HCT116 (cell line): ENCODE measurements around the gene ZNF652.

Source experiments
- ATF3 ChIP-seq: IDR thresholded peaks from 2 replicates; pipeline ENCODE4 v1.6.1; 2012
- CTCF ChIP-seq, 3 experiments: fragments of 200-600 bp in 1 of 3; sonication (generic) in 1 of 3; IDR thresholded peaks in 2 of 3; conservative IDR thresholded peaks in 1 of 3; 2 replicates each; pipeline ENCODE4 v1.5.1; 2012 to 2017; ENCODE audit warnings: low read depth in 2 of 3, low read length in 2 of 3, antibody characterized with exemption in 1 of 3, borderline replicate concordance in 1 of 3, control low read depth in 1 of 3, mild to moderate bottlenecking in 1 of 3, mixed read lengths in 1 of 3, mixed run types in 1 of 3, moderate library complexity in 1 of 3; ENCODE audit not compliant: insufficient read depth in 1 of 3
- EZH2 ChIP-seq: fragments of 200-600 bp; sonication (generic); IDR thresholded peaks from 2 replicates; pipeline ENCODE4 v1.6.1; 2017; ENCODE audit warnings: antibody characterized with exemption, mixed run types
- EZH2phosphoT487 ChIP-seq: fragments of 200-600 bp; IDR thresholded peaks from 2 replicates; pipeline ENCODE4 v1.6.1; 2018; ENCODE audit warnings: antibody characterized with exemption, borderline replicate concordance
- FOSL1 ChIP-seq: IDR thresholded peaks from 2 replicates; pipeline ENCODE4 v1.6.1; 2012; ENCODE audit warnings: low read depth
- POLR2A ChIP-seq: IDR thresholded peaks from 2 replicates; pipeline ENCODE4 v1.7.0; 2011; ENCODE audit warnings: borderline replicate concordance; ENCODE audit not compliant: insufficient read depth, insufficient read length; ENCODE audit errors: extremely low read depth
- RAD21 ChIP-seq: IDR thresholded peaks from 2 replicates; pipeline ENCODE4 v1.6.1; 2012; ENCODE audit warnings: low read depth, mild to moderate bottlenecking
- SIN3A ChIP-seq: IDR thresholded peaks from 2 replicates; pipeline ENCODE4 v1.6.1; 2012; ENCODE audit warnings: low read depth
- SRF ChIP-seq: IDR thresholded peaks from 2 replicates; pipeline ENCODE4 v1.6.1; 2012; ENCODE audit warnings: low read depth
- YY1 ChIP-seq: IDR thresholded peaks from 2 replicates; pipeline ENCODE4 v1.6.1; 2011; ENCODE audit warnings: low read length, low read depth, moderate library complexity, mild to moderate bottlenecking; ENCODE audit not compliant: insufficient replicate concordance; ENCODE audit errors: extremely low read depth
- ZNF274 ChIP-seq: fragments of 200-500 bp; sonication (Bioruptor generic); IDR thresholded peaks from 2 replicates; pipeline ENCODE4 v1.6.1; 2014; ENCODE audit warnings: mild to moderate bottlenecking, low read depth, low read length, inconsistent platforms

- TF ChIP-seq CTCF (IDR thresholded peaks at IDR 0.05 in 2 of 3, conservative IDR thresholded peaks at IDR 0.05 in 1 of 3; ENCODE audit: borderline replicate concordance in 1 of 3, insufficient read depth in 1 of 3, low read depth in 2 of 3, low read length in 2 of 3): no peak
- TF ChIP-seq ZNF274: no peak
- TF ChIP-seq FOSL1: no peak
- no peak for TF ChIP-seq POLR2A
- no peak for TF ChIP-seq SRF
- no peak for TF ChIP-seq YY1
- no peak for TF ChIP-seq EZH2phosphoT487
- TF ChIP-seq ATF3: no peak
- no peak for TF ChIP-seq SIN3A
- TF ChIP-seq RAD21: no peak
- no peak for TF ChIP-seq EZH2
Observed at GRCh38 chr17:49280061-49280460, 82.0 kb downstream of the ZNF652 start.
